HG03565 (cell line): Measurements from ENCODE around the gene DTWD2.

Experiments
- ATAC-seq: cut with Tn5 transposase; IDR thresholded peaks from one replicate; pipeline ENCODE4 v1.9.1; 2021; ENCODE audit warnings: mild to moderate bottlenecking, moderate library complexity; ENCODE audit not compliant: unreplicated experiment

DTWD2 gene, protein sequence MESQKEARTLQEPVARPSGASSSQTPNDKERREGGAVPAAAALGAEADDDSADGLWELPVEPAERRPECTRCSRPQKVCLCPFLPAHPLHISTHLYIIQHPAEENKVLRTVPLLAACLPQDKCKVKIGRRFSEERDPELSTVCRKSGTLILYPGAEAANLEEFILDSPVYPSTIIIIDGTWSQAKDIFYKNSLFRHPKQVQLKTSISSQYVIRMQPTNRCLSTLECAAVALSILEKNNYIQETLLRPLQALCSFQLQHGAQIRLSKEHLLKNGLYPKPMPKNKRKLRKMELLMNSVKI

DNA sequence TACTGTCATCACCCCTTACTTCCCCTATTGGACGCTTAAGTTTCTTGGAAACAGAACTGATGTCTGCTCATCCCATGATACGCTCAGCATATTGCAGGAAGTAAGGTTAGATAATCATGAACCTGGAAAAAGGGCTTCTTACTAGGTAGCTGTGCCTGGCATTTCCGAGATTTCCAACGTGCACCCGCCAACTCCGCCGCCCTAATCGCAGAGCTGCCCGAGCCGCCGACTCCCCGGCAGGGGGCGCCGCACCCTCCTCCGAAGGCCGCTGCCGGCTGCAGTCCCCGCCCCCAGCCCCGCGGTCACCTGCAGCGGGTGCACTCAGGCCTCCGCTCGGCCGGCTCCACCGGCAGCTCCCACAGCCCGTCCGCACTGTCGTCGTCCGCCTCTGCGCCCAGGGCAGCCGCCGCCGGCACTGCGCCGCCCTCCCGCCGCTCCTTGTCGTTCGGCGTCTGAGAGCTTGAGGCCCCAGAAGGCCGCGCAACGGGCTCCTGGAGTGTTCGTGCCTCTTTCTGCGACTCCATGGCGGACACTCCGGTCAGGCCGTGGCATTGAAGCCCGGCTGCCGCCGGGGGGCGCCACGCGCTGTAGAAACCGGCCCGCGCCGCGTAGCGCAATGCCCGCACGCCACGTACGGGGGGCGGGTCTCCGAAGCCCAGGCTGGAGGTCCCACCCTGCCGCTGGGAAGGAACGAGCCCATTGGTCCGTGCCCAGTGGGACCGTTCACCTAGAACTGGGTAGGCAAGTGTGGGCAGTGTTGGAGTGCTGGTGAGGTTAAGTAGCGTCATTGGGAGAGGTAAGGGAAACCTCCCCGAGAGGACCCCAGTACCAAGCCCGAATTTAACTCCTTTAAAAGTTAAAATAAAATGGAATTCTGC, at the start of gene DTWD2:
Gene DTWD2 (minus strand): TSS at position 560 of the 878 bp plus-strand sequence. CDS start 36 bp downstream, at position 524.
- peak; percentile 93 for ATAC-seq

DNA sequence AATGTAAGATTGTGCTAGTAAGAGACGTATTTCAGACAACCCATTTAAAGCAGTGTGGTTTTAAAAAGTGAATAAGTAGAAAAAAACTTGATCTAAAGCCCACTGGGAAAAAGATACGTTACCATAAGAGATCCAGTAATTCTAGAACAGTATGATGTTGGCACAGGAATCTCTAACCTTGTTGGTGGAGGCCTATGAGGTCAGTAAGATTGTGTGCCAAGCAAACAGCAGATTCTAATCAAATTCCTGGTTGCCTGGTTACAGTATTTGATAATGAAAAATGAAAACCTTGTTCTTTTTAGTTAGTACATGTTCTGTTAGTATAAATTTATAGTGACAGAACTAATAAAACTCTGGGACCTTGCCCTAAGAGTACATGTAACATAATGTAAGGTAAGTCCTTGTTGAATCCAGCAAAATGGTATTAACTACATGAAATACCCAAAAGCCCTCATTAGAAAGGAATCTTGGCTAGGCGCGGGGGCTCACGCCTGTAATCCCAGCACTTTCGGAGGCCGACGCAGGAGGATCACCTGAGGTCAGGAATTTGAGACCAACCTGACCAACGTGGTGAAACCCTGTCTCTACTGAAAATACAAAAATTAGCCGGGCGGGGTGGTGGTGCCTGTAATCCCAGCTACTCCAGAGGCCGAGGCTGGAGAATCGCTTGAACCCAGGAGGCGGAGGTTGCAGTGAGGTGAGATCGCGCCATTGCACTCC, 49.3 kb upstream of the DTWD2 start:
- no peak for ATAC-seq

DNA sequence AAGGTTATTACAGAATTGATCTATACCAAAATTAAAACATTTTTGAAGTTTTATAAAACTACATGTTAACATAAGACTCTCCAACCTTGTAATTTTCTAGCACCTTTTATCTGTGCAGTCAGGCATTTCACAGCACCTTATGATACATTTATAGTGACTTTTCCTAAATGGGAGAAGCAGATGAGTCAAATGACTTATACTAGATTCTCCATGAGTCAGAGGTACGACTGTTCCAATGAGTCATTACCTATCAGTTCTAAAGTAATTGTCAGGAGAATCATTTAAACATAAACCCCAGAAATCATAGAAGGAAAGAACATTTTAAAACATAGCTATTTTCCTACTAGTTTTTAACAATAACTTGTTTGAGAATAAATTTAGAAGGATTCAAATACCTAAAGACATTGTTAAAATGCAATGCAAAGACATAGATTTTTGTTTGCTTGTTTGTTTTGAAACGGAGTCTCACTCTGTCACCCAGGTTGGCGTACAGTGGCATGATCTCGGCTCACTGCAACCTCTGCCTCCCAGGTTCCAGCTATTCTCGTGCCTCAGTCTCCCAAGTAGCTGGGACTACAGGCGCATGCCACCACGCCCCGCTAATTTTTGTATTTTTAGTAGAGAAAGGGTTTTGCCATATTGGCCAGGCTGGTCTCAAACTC, 47.9 kb upstream of the DTWD2 start:
- no peak for ATAC-seq

DNA sequence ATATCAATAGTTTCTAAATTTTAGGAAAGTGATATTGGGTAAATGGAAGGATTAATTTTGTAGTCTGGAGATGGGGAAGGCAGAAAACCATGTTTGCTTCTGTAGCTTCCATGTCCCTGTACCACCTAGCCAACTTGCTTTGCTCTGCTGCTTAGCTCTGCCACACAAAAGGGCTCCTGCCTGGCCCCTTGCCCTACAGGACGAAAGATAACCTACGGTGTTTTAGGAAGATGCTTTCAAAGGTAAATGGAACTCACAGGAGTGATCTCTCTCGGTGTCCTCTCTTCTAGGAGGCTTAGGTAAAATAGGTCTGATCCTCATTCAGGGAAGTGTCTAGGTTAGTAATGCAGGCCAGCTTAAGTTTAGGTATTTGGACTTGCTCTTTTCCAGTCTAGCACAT, 44.8 kb upstream of the DTWD2 start:
- no peak for ATAC-seq

DNA sequence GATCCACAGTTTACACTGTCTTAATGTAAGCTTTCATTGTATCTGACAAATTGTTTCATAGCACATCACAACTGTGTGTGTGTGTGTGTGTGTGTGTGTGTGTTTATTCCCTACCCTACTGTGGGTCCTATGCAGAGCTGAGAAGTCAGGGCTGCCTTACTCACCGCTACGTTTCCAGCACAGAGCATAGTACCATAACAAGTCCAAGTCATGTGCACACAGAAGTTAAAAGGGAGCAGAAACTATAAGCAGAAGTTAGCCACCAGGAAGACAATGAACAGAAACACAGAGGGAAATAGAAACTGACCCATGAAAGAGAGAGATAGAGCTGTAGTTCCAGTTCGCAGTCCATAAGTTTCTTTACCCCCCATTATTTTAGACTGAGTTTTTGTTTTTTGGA, 44.3 kb upstream of the DTWD2 start:
- ATAC-seq, result peak; percentile 26

DNA sequence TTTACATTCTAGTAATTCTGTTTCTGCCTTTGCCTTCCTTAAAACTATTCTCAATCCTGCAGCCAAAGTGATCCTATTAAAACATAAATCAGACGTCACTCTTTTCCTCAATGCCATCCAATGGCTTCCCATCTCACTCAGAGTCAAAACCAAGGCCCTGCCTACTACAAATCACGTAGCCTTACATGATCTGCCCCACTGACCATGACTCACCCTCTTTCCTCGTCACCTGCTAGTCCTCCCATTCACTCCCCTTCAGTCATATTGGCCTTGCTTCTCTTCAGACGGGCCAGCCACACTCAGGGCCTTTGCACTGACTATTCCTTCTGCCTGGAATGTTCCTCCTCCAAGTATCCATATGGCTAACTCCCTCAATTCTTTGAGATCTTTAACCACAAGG, 43.6 kb upstream of the DTWD2 start:
- ATAC-seq, result peak; percentile 43

DNA sequence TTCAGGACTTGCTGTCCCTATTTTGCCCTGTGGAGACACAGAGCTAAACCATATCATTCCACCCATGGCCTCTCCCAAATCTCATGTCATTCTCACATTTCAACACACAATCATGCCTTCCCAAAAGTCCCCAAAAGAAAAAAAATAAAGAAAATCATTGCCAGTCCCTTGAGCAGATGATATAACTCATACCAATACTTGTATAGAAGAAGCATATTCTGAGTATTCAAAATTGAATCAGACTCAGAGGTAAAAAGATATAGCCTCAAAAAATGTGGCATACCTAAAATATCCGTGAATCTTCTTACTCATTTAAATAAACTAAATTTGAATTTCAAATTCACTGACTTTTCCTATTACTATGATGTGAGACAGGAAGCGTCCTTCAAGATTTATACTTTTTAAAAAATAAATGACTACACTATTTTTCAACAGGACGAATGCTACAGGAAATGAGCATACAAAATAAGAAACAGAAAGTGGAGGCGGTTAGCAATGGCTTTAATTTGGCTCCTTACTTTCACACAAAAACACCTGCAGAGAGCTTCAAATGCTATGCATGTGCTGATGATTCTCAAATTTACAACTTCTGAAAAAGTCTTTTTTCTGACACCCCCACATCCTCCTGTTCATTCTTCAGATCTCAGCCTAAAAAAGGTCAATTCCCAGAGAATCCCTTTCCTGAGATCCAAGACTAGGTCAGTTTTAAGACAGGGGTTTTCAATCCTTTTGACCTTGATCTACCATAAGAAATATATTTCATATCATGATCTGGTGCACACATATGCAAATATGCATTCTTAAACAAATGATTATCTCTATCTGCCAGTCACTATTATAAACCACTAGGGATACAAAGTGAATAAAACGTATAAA, 42.9 kb upstream of the DTWD2 start:
- ATAC-seq, result peak; percentile 67

DNA sequence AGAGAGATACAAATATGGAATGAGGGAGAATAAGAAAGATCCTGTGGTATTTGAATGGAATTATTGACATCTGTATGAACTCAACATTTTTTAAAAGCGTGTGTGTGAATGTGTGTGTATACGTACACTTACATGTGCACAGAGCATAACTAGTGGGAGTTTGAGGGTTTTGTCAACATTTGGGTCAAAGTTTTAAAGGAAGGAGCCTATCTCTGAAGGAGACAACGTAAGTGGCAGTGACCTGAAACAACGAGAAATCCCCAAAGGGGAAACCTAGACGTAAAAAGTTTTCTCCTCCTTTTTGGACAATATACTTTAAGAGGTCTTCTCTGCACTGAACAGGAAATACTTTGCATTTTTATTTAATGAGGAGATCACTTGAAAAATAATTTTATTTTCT, 40.2 kb upstream of the DTWD2 start:
- ATAC-seq, result no peak

DNA sequence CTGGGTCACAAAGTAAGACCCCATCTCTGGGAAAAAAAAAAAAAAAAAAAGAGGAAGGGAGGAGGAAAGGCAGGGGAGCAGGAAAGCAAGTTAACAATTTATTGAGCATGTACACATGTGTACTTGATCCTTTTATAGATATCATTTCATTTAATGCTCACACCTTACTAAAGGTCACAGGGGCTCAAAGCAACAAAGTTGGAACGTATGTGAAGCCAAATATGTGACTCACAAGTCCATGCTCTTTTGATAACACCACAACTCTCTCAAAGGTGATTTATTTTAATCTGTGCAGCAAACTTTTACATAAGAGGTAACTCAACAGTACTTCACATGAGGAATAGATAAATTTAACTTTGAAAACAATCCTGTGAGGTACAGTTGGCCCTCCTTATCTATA, 34.4 kb upstream of the DTWD2 start:
- no peak for ATAC-seq

DNA sequence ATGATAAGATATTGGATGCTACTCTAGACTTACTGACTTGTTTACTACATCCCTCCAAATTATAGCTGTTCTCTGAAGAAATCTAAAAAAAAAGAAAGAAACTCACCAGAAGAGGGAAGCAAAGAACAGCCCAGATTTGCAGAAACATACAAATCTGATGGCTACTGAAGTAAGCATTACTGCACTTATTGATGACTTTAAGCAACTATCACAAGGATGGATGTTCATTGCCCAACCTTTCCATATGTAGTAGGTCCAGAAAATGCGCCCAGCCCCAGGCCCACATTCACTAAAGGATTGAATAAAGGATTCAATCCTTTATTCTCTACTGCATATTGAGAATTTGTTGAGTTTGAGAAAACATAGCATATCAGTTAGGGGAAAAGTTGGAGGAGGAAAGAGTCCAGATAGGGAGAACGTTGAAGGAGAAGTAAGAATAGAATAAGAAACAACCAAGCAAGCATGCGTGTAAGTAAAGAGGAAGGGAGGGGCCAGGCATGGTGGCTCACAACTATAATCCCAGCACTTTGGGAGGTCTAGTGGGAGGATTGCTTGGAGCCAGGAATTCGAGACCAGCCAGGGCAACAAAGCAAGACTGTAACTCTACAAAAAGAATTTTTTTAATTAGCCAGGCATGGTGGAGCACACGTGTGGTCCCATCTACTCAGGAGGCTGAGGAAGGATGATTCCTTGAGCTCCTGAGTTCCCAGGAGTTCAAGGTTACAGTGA, 33.8 kb upstream of the DTWD2 start:
- peak; percentile 73 for ATAC-seq

DNA sequence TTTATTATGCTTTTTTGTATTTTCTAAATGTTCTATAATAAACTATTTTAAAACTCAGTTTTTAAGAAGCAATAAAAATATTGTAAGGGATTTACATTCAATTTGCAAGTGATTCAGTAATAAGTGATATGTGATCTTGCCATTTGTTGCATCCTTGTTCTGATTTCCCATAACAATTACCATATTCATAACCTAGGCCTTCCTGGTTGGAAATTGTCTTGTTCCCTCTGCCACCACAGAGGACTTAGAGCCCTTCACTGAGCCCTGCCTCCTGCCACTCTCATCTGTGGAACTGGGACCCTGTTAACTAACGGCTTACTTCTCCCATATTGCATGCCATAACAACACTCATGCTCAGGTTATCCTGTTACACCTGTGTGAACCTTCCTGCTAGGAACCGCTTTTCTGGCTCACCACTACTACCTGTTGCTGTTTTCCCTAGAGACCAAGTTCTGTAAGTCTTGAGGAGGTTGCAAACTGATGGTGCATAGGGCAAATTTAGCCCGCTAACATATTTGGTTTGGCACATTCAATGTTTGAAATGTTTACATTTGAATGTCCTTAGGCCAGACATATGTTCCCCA, 32.9 kb upstream of the DTWD2 start:
- ATAC-seq, result no peak

DNA sequence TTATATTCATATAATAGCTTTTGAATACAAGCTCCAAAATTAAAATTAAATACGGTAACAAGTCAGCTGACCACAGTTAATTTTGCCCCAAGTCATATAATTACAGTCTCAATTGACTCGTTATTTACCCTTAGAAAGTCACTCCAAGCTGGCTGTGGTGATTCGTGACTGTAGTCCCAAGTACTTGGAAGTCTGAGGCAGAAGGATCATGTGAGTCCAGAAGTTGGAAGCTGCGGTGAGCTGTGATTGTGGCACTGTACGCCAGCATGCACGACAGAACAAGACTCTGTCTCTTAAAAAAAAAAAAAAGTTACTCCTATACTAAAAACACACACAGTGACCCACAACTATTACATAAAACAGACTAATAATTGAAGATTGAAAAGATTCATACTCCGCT, 31.6 kb upstream of the DTWD2 start:
- no peak for ATAC-seq

DNA sequence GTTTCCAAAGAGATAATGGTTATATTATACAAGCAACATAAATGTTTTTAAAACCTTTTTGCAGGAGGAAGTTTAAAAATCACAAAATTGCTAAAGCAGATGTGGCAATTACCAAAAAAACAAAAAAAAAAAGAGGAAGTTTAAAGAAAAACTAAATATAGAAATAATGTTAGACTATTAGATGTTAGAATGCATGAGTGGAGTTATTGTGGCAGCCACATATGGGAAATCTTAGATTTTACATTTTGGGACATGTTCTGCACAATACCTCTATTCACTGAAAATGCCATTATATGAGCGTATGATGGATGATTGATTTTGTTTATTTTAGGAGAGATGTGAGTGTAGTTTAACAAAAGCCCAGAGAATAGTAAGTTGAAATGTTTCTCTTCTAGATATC, 31.2 kb upstream of the DTWD2 start:
- no peak for ATAC-seq

DNA sequence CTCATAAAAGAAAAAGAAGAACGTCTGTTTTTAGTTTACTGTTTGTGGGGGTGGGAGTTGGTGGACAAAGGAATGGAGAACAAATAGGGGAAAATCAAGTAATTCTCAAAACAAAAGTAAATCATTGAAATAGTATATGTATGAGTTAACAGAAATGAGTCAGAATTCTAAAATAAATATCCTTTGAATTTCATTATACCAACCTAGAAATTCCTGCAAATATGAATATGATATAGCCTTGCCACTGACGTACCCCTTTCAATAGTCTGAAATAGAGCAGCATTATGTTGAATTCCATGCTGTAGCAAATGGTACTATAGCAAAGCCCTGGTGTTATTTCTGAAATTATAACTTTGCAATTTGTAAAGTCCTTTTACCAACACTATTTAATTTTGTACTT, 29.6 kb upstream of the DTWD2 start:
- no peak for ATAC-seq

DNA sequence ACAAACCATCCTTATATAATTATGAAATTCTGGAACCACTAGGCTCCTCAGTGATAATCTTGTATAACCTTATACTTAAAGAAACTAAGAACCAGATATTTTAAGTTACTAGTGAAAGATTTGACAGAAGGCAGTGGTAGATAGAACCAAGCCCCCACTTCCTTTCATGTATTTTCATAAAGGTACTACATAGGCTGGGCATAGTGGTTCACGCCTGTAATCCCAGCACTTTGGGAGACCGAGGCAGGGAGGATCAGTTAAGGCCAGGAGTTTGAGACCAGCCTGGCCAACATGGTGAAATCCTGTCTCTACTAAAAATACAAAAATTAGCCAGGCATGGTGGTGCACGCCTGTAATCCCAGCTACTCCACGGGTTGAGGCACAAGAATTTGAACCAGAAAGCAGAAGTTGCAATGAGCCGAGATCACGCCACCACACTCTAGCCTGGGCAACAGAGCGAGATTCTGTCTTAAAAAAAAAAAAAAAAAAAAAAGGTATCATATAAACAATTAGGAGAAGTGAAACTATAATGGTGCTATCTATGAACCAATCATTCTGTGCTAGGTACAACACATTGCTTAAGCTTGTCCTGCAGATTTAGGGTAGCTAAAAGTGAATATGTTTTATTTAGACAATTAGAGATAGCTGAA, 27.9 kb upstream of the DTWD2 start:
- ATAC-seq, result peak; percentile 81

DNA sequence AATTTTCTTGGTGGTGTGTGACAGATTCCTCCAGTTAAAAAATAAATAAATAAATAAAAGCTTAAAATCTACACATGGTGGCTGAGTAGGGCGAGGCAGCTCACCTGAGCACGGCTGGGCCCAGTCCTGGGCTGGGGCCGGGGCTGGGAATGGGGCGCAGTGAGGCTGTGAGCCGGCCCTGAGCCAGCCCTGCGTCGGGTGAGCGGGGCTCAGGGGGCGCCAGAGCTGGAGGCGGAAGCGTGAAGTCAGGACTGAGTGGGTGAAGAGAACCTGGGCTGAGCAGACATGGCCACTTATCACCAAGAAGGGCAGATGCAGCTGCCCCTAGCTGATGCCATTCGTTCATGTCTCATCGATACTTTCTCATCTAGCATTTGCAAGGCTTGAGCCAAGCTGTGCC, 22.8 kb upstream of the DTWD2 start:
- ATAC-seq, result no peak

DNA sequence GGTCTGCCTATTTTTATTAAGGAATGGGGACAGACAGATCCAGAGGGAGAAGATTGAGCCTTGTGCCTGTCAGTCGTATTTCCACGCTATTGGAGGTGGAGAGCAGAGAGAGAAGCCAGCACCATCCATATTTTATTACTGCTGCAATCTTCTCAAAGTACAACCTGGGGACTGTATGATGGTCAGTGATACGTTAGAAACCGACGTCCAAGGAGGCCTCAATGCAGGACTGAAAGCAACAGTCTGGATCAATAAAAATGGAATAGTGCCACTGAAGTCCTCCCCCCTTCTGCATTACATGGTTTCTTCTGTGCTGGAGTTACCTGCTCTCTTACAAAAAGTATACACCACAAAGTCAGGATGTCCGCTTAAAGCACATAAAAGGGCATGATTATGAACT, 21.9 kb upstream of the DTWD2 start:
- no peak for ATAC-seq

DNA sequence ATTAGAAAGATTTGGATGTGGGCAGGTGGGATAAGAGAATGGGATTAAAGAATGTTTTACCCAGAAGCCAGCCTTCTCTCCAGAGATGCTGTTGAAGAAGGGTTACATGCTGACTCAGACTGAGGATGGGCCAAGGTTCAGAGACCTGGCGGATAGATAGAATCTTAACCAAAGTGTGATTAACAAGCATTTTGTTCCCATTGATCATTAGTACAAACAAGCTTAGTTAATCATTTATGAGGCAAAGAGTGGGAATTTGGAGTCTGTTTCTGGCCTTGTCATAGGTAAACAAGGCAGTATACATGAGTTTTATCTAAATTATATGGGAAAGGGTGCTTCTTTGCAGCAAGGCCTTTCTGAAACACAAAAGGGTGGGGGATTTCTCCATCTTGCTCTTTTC, 20.8 kb upstream of the DTWD2 start:
- ATAC-seq, result no peak

DNA sequence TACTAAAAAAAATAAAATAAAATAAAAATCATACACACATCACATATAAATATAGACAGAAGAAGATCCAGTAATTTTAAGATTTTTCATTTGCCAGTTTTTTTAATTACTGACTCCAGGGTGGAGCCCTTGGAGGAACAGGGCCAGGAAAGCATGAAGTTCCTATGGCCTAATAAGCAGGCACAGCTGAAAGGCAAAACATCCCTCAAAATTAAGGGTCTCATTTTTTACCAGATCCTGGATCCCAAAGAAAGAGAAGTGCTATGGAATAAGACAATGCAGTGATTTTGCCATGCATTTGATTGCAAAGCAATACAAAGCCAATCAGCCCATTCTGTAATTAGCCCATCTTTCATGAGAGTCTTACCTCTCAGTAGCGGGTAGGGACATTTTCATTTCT, 11.3 kb upstream of the DTWD2 start:
- no peak for ATAC-seq
